ENCODE measurements around the gene SRRD. TPM values are rescaled to one million over a fixed set of nuclear protein-coding genes. Genes with fewer than 3 reads are reported as not detected.

Gene SRRD
- total RNA-seq, 1 experiment from 2014 or later = 25.1 TPM

- TF ChIP-seq ARID4B (CRISPR knock-in tag; IDR thresholded peaks at IDR 0.05; ENCODE audit: borderline replicate concordance) = no peak
- TF ChIP-seq SMAD4 (CRISPR knock-in tag; IDR thresholded peaks at IDR 0.05) = no peak
- TF ChIP-seq TEAD1 (CRISPR knock-in tag; IDR thresholded peaks at IDR 0.05) = no peak
- TF ChIP-seq ZNF532 (CRISPR knock-in tag; IDR thresholded peaks at IDR 0.05; ENCODE audit: borderline replicate concordance) = no peak
- no peak for TF ChIP-seq ZMAT4 (CRISPR knock-in tag; IDR thresholded peaks at IDR 0.05)
These were observed 38.3 kb downstream of the SRRD start (continued) for GRCh38 chr22:26522012-26522411.

GRCh38 chr22:26522592-26522991 lies 38.9 kb downstream of the SRRD start:
- ATAC-seq = no peak
- H3K4me3 Mint-ChIP-seq = no peak overlapping the region
- no peak for DNase-seq (ENCODE audit: low spot score)
- H3K9me3 Mint-ChIP-seq = no peaks in the 10 kb centered on the region
- H3K36me3 Mint-ChIP-seq = peaks cover 32% of the 10 kb centered on the region
- ChIA-PET CTCF (interaction anchor here (1.0 kb wide), 1 partner anchor 143 kb away, joined by 3 read pairs; no protein-coding TSS in a partner anchor), POLR2A (interaction anchor here (0.7 kb wide), 1 partner anchor 19 kb away, joined by 3 read pairs; no protein-coding TSS in a partner anchor)
- H3K27me3 Mint-ChIP-seq (ENCODE audit: low read depth) = no peaks in the 10 kb centered on the region
- TF ChIP-seq E2F5 (CRISPR knock-in tag; IDR thresholded peaks at IDR 0.05) = no peak
- TF ChIP-seq ZNF121 (CRISPR knock-in tag; IDR thresholded peaks at IDR 0.05) = 0 out of 2 replicates have a peak, but pooled peaks have one; percentile 1
- H3K4me1 Mint-ChIP-seq = no peaks in the 10 kb centered on the region
- H3K27ac Mint-ChIP-seq = peak overlapping the region; percentile 64; the same call in 1 of the 2 replicates

- no peaks in the 10 kb centered on the region for H3K27me3 Mint-ChIP-seq (ENCODE audit: low read depth)
- ATAC-seq (no peak), DNase-seq (ENCODE audit: low spot score) (no peak)
- H3K4me3 Mint-ChIP-seq = no peak overlapping the region
- H3K4me1 Mint-ChIP-seq = no peaks in the 10 kb centered on the region
- H3K27ac Mint-ChIP-seq = no peak overlapping the region
- H3K9me3 Mint-ChIP-seq = no peaks in the 10 kb centered on the region
- CTCF ChIA-PET = no interaction called here
- POLR2A ChIA-PET = no interaction called here
- peaks cover 47% of the 10 kb centered on the region for H3K36me3 Mint-ChIP-seq
- TF ChIP-seq NFE2L1 (CRISPR knock-in tag; IDR thresholded peaks at IDR 0.05) (no peak), MLX (CRISPR knock-in tag; IDR thresholded peaks at IDR 0.05) (no peak), FOXJ3 (CRISPR knock-in tag; IDR thresholded peaks at IDR 0.05; ENCODE audit: borderline replicate concordance) (no peak), E2F5 (CRISPR knock-in tag; IDR thresholded peaks at IDR 0.05) (no peak), GABPB1 (CRISPR knock-in tag; IDR thresholded peaks at IDR 0.05) (no peak), AR (CRISPR knock-in tag; IDR thresholded peaks at IDR 0.05) (no peak), TEAD4 (CRISPR knock-in tag; IDR thresholded peaks at IDR 0.05) (no peak), ZNF281 (CRISPR knock-in tag; IDR thresholded peaks at IDR 0.05) (no peak), ZNF232 (CRISPR knock-in tag; IDR thresholded peaks at IDR 0.05) (no peak)
These were observed 41.2 kb downstream of the SRRD start for GRCh38 chr22:26524870-26525269.
